Breast epithelium (tissue), 4 donors: ENCODE measurements around the gene AGFG1. TPM values are rescaled to one million over a fixed set of nuclear protein-coding genes. Genes with fewer than 3 reads are reported as not detected.

Source experiments
- DNase-seq, 2 donors: peaks; one replicate each; pipeline ENCODE4 v3.0.0-alpha.2; 2019; ENCODE audit warnings: low spot score in 2 of 2
- H3K27ac ChIP-seq, 2 donors: fragments of 200-600 bp; sonication (generic) in 1 of 2; one replicate each; pipeline ENCODE4 v1.5.1; 2016 to 2019; ENCODE audit warnings: mild to moderate bottlenecking in 1 of 2
- H3K27me3 ChIP-seq, 2 donors: fragments of 200-600 bp; sonication (generic) in 1 of 2; one replicate each; pipeline versions ENCODE4 v1.5.1 to v1.6.0; 2017 to 2019; ENCODE audit warnings: control low read depth in 1 of 2, mild to moderate bottlenecking in 1 of 2
- H3K36me3 ChIP-seq: fragments of 200-600 bp; one replicate; pipeline ENCODE4 v1.5.1; 2019
- H3K4me1 ChIP-seq, 2 donors: fragments of 200-600 bp; sonication (generic); one replicate each; pipeline ENCODE4 v1.5.1; 2016 to 2019; ENCODE audit warnings: control low read depth in 1 of 2
- H3K4me3 ChIP-seq, 3 donors: fragments of 200-600 bp; sonication (generic); 1 replicate in 2 of 3; 2 replicates in 1 of 3; pipeline ENCODE4 v1.5.1; 2016 to 2019; ENCODE audit warnings: mild to moderate bottlenecking in 3 of 3, moderate library complexity in 2 of 3
- H3K9me3 ChIP-seq, 2 donors: fragments of 200-600 bp; sonication (generic) in 1 of 2; one replicate each; pipeline ENCODE4 v1.5.1; 2016 to 2019; ENCODE audit warnings: control low read depth in 1 of 2
- POLR2A ChIP-seq: fragments of 450-650 bp; IDR thresholded peaks from one replicate; pipeline ENCODE4 v1.6.1; 2016; ENCODE audit warnings: antibody characterized with exemption, mild to moderate bottlenecking, moderate library complexity
- POLR2AphosphoS5 ChIP-seq, 3 donors: sonication (generic); formaldehyde crosslinking; IDR thresholded peaks; one replicate each; pipeline ENCODE4 v1.6.1; 2017; ENCODE audit warnings: antibody characterized with exemption in 3 of 3
- intact Hi-C: fragments of 100-400 bp; cut with DNase I; formaldehyde crosslinking; loops from one replicate; pipeline ENCODE4 v1.15.1; 2023; ENCODE audit warnings: low total_unique reads
- total RNA-seq, 3 donors: library from RNA; depleted of rRNA; stranded (reverse); fragments of >200 nt; gene quantifications; one replicate each; pipeline ENCODE4 v1.1.0, GENCODE V29; 2016
- TF ChIP-seq, protein P1 (sequence below), 3 donors: fragments of 450-650 bp; IDR thresholded peaks; one replicate each; pipeline ENCODE4 v1.5.1; 2016 to 2017; ENCODE audit warnings: antibody characterized with exemption in 3 of 3, mild to moderate bottlenecking in 3 of 3, moderate library complexity in 3 of 3

AGFG1 gene
- total RNA-seq, 3 donors from 2014 or later = 77.0 to 145 (median 78.4) TPM

DNA sequence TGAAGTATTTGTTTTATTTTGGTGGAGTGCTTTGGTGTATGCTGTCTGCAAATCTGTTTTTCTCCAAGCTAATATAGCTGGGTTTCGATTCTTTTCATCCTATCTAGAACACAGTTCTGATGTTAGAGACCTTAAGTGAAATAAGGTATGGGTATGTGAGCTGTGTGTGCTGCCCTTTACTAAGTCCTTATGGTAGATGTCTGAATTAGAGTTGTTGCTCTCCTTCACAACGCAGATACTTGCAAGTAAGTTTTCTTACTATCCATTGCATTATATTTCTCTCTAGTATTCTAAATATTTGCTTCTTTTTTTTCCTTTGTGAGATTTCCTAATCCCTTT lies 38.6 kb downstream of the AGFG1 start:
- intact Hi-C loops = no loop called here
- H3K4me1 ChIP-seq = peaks cover 0 to 4% of the 10 kb centered on the region in 2 donors
- DNase-seq = no peak
- no peaks in the 10 kb centered on the region for H3K9me3 ChIP-seq
- no peaks in the 10 kb centered on the region for H3K36me3 ChIP-seq
- H3K27ac ChIP-seq = no peak overlapping the region
- no peak overlapping the region for H3K4me3 ChIP-seq
- H3K27me3 ChIP-seq = no peaks in the 10 kb centered on the region
- TF ChIP-seq POLR2A = no peak
- TF ChIP-seq, protein P1, sequence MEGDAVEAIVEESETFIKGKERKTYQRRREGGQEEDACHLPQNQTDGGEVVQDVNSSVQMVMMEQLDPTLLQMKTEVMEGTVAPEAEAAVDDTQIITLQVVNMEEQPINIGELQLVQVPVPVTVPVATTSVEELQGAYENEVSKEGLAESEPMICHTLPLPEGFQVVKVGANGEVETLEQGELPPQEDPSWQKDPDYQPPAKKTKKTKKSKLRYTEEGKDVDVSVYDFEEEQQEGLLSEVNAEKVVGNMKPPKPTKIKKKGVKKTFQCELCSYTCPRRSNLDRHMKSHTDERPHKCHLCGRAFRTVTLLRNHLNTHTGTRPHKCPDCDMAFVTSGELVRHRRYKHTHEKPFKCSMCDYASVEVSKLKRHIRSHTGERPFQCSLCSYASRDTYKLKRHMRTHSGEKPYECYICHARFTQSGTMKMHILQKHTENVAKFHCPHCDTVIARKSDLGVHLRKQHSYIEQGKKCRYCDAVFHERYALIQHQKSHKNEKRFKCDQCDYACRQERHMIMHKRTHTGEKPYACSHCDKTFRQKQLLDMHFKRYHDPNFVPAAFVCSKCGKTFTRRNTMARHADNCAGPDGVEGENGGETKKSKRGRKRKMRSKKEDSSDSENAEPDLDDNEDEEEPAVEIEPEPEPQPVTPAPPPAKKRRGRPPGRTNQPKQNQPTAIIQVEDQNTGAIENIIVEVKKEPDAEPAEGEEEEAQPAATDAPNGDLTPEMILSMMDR (IDR thresholded peaks at IDR 0.05) = no peak
- TF ChIP-seq POLR2AphosphoS5 (IDR thresholded peaks at IDR 0.05) = no peak

DNA sequence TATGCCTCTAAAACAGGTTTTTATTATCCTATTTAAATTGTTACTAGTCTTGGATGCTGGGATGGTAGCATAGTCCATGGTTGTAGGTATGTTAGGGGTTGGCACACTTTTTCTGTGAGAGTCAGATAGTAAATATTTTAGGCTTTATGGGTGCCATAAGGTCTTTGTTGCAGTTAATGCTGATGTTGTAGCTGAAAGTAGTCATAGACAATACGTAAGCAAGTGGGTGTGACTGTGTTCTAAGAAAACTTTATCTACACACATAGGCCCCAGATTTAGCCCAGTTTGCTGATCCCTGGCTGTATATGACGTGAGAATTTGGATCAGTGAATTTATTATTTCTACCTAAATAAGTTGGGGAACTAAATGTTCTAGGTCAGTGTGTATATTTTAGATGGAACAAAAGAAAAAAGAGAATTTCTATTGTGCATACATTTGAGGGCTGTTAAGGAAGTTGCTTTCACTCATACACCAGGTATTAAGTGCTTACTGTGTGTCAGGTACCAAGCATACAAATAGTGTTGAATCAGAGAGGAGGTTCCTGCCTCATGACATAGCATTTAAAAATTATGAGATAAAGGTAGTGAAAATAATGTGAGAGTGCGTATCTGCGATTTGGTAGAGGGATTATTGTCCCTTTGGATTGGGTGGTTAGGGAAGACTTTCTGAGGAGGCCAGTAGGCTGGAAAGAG lies 39.4 kb downstream of the AGFG1 start:
- Histone ChIP-seq H3K27me3 (no peaks in the 10 kb centered on the region), H3K9me3 (no peaks in the 10 kb centered on the region), H3K4me3 (no peak overlapping the region), H3K27ac (no peak overlapping the region), H3K36me3 (no peaks in the 10 kb centered on the region), H3K4me1 (peaks cover 0 to 4% of the 10 kb centered on the region in 2 donors)
- no peak for DNase-seq
- intact Hi-C loops = no loop called here
- TF ChIP-seq, protein P1 (IDR thresholded peaks at IDR 0.05) = no peak
- no peak for TF ChIP-seq POLR2A
- no peak for TF ChIP-seq POLR2AphosphoS5 (IDR thresholded peaks at IDR 0.05)

- Histone ChIP-seq H3K27ac (no peak overlapping the region), H3K27me3 (no peaks in the 10 kb centered on the region), H3K36me3 (no peaks in the 10 kb centered on the region), H3K4me3 (no peak overlapping the region), H3K4me1 (peaks cover 0 to 4% of the 10 kb centered on the region in 2 donors), H3K9me3 (no peaks in the 10 kb centered on the region)
- no peak for DNase-seq
- intact Hi-C loops = no loop called here
- no peak for TF ChIP-seq POLR2A
- no peak for TF ChIP-seq POLR2AphosphoS5 (IDR thresholded peaks at IDR 0.05)
Measured at GRCh38 chr2:227511955-227512354, 40.0 kb downstream of the AGFG1 start.

DNA sequence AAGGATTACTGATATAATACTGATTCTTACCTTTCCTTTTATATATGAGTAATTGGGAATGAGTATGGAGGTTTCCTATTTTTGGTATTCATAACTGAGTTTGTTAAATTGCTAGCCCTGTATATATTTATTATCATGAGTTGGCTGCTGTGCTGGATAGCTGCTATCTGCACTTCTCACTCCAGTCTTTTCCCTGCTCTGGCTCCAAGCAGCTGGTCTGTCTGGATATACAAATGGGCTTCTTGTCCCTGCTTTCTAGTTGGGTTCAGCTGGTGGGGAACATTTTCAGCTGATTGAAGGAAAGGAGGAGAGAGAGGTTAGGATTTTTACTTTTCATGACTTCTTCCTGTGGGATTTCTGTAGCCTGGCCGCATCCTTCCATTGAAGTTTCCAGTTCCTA lies 41.2 kb downstream of the AGFG1 start:
- intact Hi-C loops = no loop called here
- H3K27ac ChIP-seq = no peak overlapping the region
- H3K4me3 ChIP-seq = no peak overlapping the region
- H3K27me3 ChIP-seq = no peaks in the 10 kb centered on the region
- no peak for DNase-seq
- no peaks in the 10 kb centered on the region for H3K36me3 ChIP-seq
- H3K4me1 ChIP-seq = peaks cover 0 to 4% of the 10 kb centered on the region in 2 donors
- TF ChIP-seq POLR2A (no peak), POLR2AphosphoS5 (IDR thresholded peaks at IDR 0.05) (no peak)
- TF ChIP-seq, protein P1 (IDR thresholded peaks at IDR 0.05) = no peak
- no peaks in the 10 kb centered on the region for H3K9me3 ChIP-seq

- Histone ChIP-seq H3K36me3 (no peaks in the 10 kb centered on the region), H3K27me3 (no peaks in the 10 kb centered on the region), H3K4me3 (no peak overlapping the region), H3K4me1 (no peaks in the 10 kb centered on the region), H3K27ac (no peak overlapping the region), H3K9me3 (no peaks in the 10 kb centered on the region)
- no peak for DNase-seq
- intact Hi-C loops = no loop called here
- TF ChIP-seq POLR2AphosphoS5 (IDR thresholded peaks at IDR 0.05) (no peak), POLR2A (no peak)
- TF ChIP-seq, protein P1 (IDR thresholded peaks at IDR 0.05) = no peak
Measured at GRCh38 chr2:227515742-227516141, 43.8 kb downstream of the AGFG1 start.
